Activated CD4-positive, alpha-beta T cell treated with anti-CD3 and anti-CD28 coated beads, Interleukin-2, amount 50 U/mL, for 24 hours (primary cell): ENCODE data around the gene RHEBL1.
A peak's percentile ranks its signal among the peaks of the same experiment; 100 is the strongest.

Experiments
- DNase-seq, 2 donors: peaks; one replicate each; pipeline ENCODE4 v3.0.0-alpha.2; 2020; ENCODE audit warnings: low read depth in 1 of 2, low spot score in 1 of 2

The RHEBL1 gene

DNA sequence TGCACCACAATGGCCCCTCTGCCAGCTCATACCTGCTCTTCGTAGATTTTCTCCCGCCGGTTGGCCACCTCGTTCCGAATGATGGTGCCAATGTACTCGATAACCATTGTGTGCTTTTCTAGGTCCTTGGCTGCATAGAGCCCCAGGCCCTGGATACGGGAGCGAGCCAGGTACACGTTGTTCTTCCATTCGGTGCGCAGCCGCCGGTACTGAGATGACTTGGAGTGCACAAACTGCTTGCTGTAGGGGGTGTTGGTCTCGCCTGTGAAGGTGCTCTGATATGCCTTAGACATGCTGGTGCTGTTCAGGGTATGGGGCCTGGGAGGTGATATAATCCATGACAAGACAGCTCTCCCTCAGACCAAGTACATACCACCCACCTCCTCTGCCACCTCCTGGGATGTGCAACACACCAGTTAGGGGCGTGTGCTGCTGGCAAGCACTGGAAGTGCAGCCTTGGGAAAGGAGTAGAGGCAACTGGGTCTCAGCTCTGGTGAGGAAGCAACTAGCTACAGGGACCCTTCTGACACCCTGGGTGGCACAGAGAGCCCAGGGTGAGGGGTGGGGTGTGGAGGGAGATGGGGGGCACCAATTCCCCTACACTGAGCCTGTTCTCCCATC is 47.1 kb downstream of the RHEBL1 start:
- no peak for DNase-seq

- DNase-seq: no peak
Measured at GRCh38 chr12:49021292-49021915, 48.4 kb downstream of the RHEBL1 start.

DNA sequence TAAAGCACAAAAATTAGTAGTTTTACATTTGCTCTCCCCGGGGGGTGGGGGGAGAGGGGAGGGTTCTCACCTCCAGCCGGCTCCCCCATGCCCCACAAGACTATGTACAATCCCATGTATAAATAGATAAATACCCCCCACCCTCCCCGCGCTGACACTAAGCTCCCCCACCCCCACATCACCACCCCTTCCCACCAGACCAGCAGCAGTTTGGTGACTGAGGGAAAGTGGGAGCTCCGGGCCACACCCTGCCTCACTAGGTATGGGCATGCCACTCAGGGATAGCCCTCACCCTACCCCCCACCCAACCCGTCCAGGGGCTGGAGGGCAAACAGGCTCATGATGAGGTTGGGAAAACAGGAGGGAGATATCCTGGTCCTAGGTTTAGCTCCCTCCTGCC is 49.3 kb downstream of the RHEBL1 start:
- no peak for DNase-seq

GRCh38 chr12:49019443-49020324 is 50.1 kb downstream of the RHEBL1 start:
- DNase-seq: no peak

DNA sequence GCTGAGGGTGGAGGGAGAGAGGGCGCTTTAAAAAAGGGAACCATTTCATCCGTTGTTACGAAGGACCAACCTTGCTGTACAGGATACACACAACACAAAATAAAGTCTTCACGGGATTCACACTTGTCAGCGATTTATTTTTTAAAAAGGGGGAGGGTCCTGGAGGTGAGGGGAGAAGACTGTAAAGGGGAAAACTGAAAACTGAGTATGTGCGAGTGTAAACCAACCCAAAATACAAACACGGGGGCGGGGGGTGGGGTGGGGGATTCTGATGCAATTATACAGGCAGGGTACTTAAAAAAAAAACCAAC is 50.7 kb downstream of the RHEBL1 start:
- no peak for DNase-seq

GRCh38 chr12:49018261-49019119 is 51.3 kb downstream of the RHEBL1 start, which contains the start of gene PRKAG1:
Gene PRKAG1 (minus strand): TSS chr12:49018776. CDS start chr12:49018740, 36 bp downstream.
- DNase-seq: peak; percentile 89 to 95

GRCh38 chr12:49017891-49018260 is 51.9 kb downstream of the RHEBL1 start:
- no peak for DNase-seq

DNA sequence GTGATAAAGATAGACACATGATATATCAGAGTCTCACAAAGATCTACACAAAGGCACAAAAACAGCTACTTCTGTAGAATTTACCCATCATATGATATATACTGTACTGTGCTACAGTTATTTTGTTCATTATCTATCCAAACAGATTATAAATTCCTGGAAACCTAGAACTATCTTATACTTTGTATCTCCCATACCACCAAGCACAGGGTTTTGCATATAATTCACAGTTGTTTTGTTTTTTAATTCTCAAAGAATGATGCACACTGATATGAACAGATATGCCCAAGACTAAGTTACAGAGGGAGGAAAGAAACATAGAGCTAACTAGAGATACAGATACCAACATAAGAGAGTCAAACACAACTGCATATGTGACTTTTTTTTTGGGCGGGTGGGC is 54.6 kb downstream of the RHEBL1 start:
- DNase-seq: no peak
